Stomach (tissue), 4 donors: ENCODE results near the gene MRPS6.

ENCODE experiments used
- CTCF ChIP-seq, 7 experiments: fragments of 450-650 bp in 4 of 7; fragments of 200-600 bp in 3 of 7; sonication (generic) in 3 of 7; IDR thresholded peaks; one replicate each; pipeline ENCODE4 v1.5.1; 2016 to 2019; ENCODE audit warnings: antibody characterized with exemption in 7 of 7, control low read depth in 2 of 7, mild to moderate bottlenecking in 1 of 7
- EP300 ChIP-seq: sonication (generic); formaldehyde crosslinking; IDR thresholded peaks from one replicate; pipeline ENCODE4 v1.6.1; 2017; ENCODE audit warnings: antibody characterized with exemption
- POLR2A ChIP-seq, 4 donors: fragments of 450-650 bp; IDR thresholded peaks; one replicate each; pipeline ENCODE4 v1.6.1; 2016; ENCODE audit warnings: antibody characterized with exemption in 4 of 4, control low read depth in 2 of 4, mild to moderate bottlenecking in 1 of 4, moderate library complexity in 1 of 4
- POLR2AphosphoS5 ChIP-seq, 3 donors: sonication (generic); formaldehyde crosslinking; IDR thresholded peaks; one replicate each; pipeline ENCODE4 v1.6.1; 2016; ENCODE audit warnings: antibody characterized with exemption in 3 of 3

- TF ChIP-seq EP300 (no peak), POLR2AphosphoS5 (IDR thresholded peaks at IDR 0.05) (no peak), CTCF (IDR thresholded peaks at IDR 0.05) (no peak), POLR2A (IDR thresholded peaks at IDR 0.05) (no peak)
Measured at GRCh38 chr21:34128124-34128523, 54.7 kb downstream of the MRPS6 start.
